Panc1 (cell line): ENCODE results near the gene CAST. TPM values are rescaled to one million over a fixed set of nuclear protein-coding genes. Genes with fewer than 3 reads are reported as not detected.
A peak's percentile ranks its signal among the peaks of the same experiment; 100 is the strongest.

ENCODE experiments used
- ATAC-seq: fragments of 200-7000 bp; cut with Tn5 transposase; 2 replicates; pipeline ENCODE4 v1.9.1; 2020; ENCODE audit warnings: mild to moderate bottlenecking, moderate library complexity
- BruUV-seq: library from RNA; stranded (reverse); fragments of 400-500 nt; replicated peaks from 2 replicates; lab custom pipeline; 2021; lab: Mats Ljungman, UMichigan
- CTCF ChIA-PET: fragments of 300-600 bp; sonication (Branson Sonifier 250); formaldehyde crosslinking; loops from one replicate; lab custom pipeline; 2022; ENCODE audit warnings: antibody characterized with exemption; lab: Charles Lee
- POLR2A ChIA-PET: fragments of 300-600 bp; sonication (Branson Sonifier 250); formaldehyde crosslinking; loops from one replicate; lab custom pipeline; 2022; ENCODE audit warnings: antibody characterized with exemption; lab: Charles Lee
- DNase-seq: peaks from one replicate; pipeline ENCODE4 v3.0.0-alpha.2; 2010; ENCODE audit warnings: low read depth, low spot score
- H3K27ac ChIP-seq: 2 replicates; pipeline ENCODE4 v1.5.1; 2011; ENCODE audit warnings: mild to moderate bottlenecking, low read length, inconsistent platforms
- H3K27me3 ChIP-seq: fragments of 200-500 bp; sonication (Bioruptor generic); 2 replicates; pipeline ENCODE4 v1.6.0; 2014; ENCODE audit warnings: low read length, inconsistent platforms; ENCODE audit not compliant: control insufficient read depth, insufficient read depth
- H3K36me3 ChIP-seq: fragments of 200-500 bp; sonication (Bioruptor generic); 2 replicates; pipeline ENCODE4 v1.5.1; 2014; ENCODE audit warnings: inconsistent platforms, mild to moderate bottlenecking, low read length, moderate library complexity; ENCODE audit not compliant: control insufficient read depth, insufficient read depth
- H3K4me1 ChIP-seq: 2 replicates; pipeline ENCODE4 v1.5.1; 2011; ENCODE audit warnings: inconsistent platforms, mild to moderate bottlenecking, low read length, moderate library complexity; ENCODE audit not compliant: control insufficient read depth, insufficient read depth
- H3K4me3 ChIP-seq, 2 experiments: 2 replicates each; pipeline ENCODE4 v1.5.1; 2011 to 2012; ENCODE audit warnings: low read depth in 2 of 2, low read length in 2 of 2, mild to moderate bottlenecking in 2 of 2, inconsistent platforms in 1 of 2, moderate library complexity in 1 of 2
- H3K9me3 ChIP-seq: fragments of 200-500 bp; sonication (Bioruptor generic); 2 replicates; pipeline ENCODE4 v1.5.1; 2014; ENCODE audit warnings: low read depth, mild to moderate bottlenecking, inconsistent platforms, low read length, moderate library complexity; ENCODE audit not compliant: control insufficient read depth, insufficient read depth
- CTCF ChIP-seq: fragments of 450-650 bp; IDR thresholded peaks from 2 replicates; pipeline ENCODE4 v1.5.1; 2017; ENCODE audit warnings: mild to moderate bottlenecking
- POLR2AphosphoS5 ChIP-seq: IDR thresholded peaks from 2 replicates; pipeline ENCODE4 v1.6.1; 2012; ENCODE audit warnings: mild to moderate bottlenecking, low read depth, low read length, moderate library complexity
- REST ChIP-seq, 2 experiments: IDR thresholded peaks; 2 replicates each; pipeline ENCODE4 v1.6.1; 2011 to 2012; ENCODE audit warnings: low read depth in 2 of 2, control low read depth in 1 of 2, low read length in 1 of 2, mild to moderate bottlenecking in 1 of 2, moderate library complexity in 1 of 2; ENCODE audit not compliant: insufficient read depth in 1 of 2
- SIN3A ChIP-seq: IDR thresholded peaks from 2 replicates; pipeline ENCODE4 v1.6.1; 2012; ENCODE audit warnings: low read depth, mild to moderate bottlenecking, low read length, moderate library complexity, borderline replicate concordance; ENCODE audit not compliant: insufficient read depth
- TCF7L2 ChIP-seq: IDR thresholded peaks from 2 replicates; pipeline ENCODE4 v1.6.1; 2011; ENCODE audit warnings: mild to moderate bottlenecking, low read depth, low read length, inconsistent platforms
- in situ Hi-C: cut with HindIII; loops from 2 replicates; pipeline ENCODE4 v1.10.0; 2016; ENCODE audit warnings: low sequenced_read_pairs, low pct_unique_long_range_greater_than_20kb
- intact Hi-C: fragments of 100-400 bp; cut with micrococcal nuclease; formaldehyde crosslinking; loops from one replicate; pipeline ENCODE4 v1.10.0; 2022; ENCODE audit not compliant: unreplicated experiment
- total RNA-seq: library from RNA; stranded (reverse); gene quantifications from one replicate; pipeline ENCODE4 v1.2.1, GENCODE V29; 2021; ENCODE audit not compliant: unreplicated experiment

CAST gene
- total RNA-seq, 1 experiment from 2014 or later, result 212 TPM

- ChIA-PET CTCF (no interaction called here), POLR2A (no interaction called here)
- Histone ChIP-seq H3K9me3 (no peaks in the 10 kb centered on the region), H3K27ac (no peak overlapping the region), H3K4me1 (no peaks in the 10 kb centered on the region), H3K27me3 (no peaks in the 10 kb centered on the region), H3K36me3 (peaks cover 3% of the 10 kb centered on the region; the same call in 1 of the 2 replicates), H3K4me3 (no peak overlapping the region)
- TF ChIP-seq POLR2AphosphoS5 (no peak), TCF7L2 (no peak), REST (IDR thresholded peaks at IDR 0.05; ENCODE audit: insufficient read depth in 1 of 2, low read depth in 2 of 2, low read length in 1 of 2) (no peak), CTCF (no peak), SIN3A (no peak)
- in situ Hi-C loops (no loop called here), intact Hi-C loops (no loop called here)
- DNase-seq (no peak), ATAC-seq (no peak)
- BruUV-seq, result no TSS peak
Observed at GRCh38 chr5:96726802-96727201, 64.6 kb downstream of the CAST start.

- ChIA-PET POLR2A (no interaction called here), CTCF (no interaction called here)
- TF ChIP-seq SIN3A (no peak), CTCF (peak; percentile 39; the same call in 1 of the 2 replicates)
- no peak for ATAC-seq
- DNase-seq, result no peak
- Histone ChIP-seq H3K27ac (no peak overlapping the region), H3K27me3 (no peaks in the 10 kb centered on the region), H3K4me3 (no peak overlapping the region), H3K36me3 (peaks cover 3% of the 10 kb centered on the region; the same call in 1 of the 2 replicates), H3K4me1 (no peaks in the 10 kb centered on the region), H3K9me3 (no peaks in the 10 kb centered on the region)
- in situ Hi-C loops (no loop called here), intact Hi-C loops (loop anchor here (1.0 kb wide), 1 partner anchor 115 kb away; no protein-coding TSS in a partner anchor)
- no TSS peak for BruUV-seq
Observed at GRCh38 chr5:96729156-96729555, 67.0 kb downstream of the CAST start.
